Measurements from ENCODE around the gene HOXA7.

HOXA7 gene

DNA sequence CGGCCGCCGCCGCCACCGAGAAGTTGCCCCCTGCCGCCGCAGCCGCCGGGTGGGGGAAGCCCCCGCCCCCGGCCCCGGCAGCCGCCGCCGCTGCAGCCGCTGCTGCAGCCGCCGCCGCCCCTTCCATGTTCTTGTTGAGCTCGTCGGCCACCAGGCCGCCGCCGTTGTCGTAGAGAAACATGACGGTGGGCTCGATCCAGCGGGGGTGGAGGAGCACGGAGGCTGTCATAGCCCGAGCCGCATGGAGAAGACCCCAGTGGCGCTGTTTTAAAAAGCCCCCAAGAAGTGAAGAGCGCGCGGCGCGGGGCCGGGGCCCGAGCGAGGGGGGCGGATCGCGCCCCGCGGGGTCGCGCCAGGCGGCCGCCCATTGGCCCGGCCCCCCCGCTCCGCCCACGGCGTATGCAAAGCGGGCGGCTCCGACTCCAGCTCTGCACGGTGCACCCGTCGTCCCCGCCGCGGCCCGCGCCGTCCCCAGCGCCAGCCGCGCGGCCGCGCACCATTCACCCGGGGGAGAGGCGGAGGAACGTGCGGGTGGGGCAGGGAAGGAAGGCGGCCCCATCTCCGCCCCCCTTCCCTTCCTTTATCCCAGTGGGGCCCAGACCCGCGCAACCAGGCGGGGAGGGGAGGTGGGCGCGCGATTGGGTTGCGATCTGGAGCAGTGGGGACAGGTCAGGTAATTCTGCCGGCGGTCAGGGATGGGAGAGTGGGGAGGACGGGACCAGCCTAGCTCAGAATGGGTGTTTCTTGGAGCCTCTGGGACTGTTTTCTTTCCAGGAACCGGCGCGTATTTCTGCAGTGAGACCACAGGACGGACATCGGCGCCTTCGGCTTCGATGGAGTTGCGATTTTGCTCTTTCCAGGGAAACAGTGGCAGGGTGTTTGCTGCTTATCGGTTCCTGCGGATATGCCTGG lies 43.6 kb upstream of the HOXA7 start, which contains the start of gene HOXA13:
HOXA13 (minus strand) TSS at position 243 of the 912 bp plus-strand sequence; CDS start at position 229, 14 bp downstream.
- TF ChIP-seq SIN3A (IDR thresholded peaks at IDR 0.05; ENCODE audit: borderline replicate concordance, insufficient read depth, low read length) (no peak), REST (IDR thresholded peaks at IDR 0.05; ENCODE audit: insufficient read depth in 1 of 2, low read depth in 2 of 2, low read length in 2 of 2) (no peak), TAF1 (IDR thresholded peaks at IDR 0.05; ENCODE audit: borderline replicate concordance, insufficient read depth, low read length) (no peak), FOXP2 (optimal IDR thresholded peaks at IDR 0.05; ENCODE audit: borderline replicate concordance, extremely low read depth, extremely low read length, insufficient read depth) (no peak), POLR2AphosphoS5 (IDR thresholded peaks at IDR 0.05; ENCODE audit: low read depth, low read length) (no peak)

DNA sequence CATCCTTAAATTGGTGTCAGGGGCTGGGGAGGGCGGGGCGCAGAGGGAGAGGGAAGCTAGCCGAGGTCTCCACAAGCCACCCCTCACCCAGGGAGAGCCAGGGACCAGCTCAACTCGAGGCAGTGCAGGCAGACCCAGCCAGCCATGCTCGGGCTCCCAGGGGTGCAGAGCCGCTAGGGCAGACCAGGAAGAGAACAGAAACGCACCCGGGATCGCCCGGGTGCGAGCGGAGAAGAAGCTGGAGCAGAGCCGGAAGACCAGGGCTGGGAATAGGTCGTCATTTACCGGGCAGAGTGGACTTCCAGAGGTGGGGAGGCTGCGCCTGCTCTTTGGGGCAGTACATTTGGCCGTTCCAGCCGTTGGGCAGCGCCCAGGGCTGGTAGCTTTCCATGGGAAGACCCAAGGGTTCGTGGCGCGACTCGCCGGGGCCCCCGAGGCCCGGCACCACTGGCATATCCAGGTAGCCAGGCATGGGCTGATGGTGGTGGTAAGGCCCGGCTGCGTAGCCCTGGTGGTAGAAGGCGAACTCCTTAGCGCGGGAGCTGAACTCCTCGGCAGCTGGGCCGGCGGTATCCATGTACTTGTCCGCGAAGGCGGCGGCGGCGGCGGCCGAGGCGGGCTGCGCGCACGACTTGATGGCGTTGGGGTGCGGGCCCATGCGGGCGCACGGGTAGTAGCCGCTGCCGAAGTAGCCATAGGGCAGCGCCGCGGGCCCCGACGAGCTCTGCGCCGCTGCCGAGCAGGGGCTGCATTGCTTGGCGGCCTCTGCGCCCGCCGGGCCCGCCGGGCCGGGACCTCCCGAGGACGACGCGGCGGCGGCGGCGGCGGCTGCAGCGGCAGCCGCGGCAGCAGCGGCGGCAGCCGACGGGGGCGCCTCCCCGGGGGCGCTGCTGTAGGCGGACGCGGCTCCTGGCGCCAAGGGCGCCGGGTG lies 42.7 kb upstream of the HOXA7 start:
- TF ChIP-seq REST (IDR thresholded peaks at IDR 0.05; ENCODE audit: insufficient read depth in 1 of 2, low read depth in 2 of 2, low read length in 2 of 2) (no peak), TAF1 (IDR thresholded peaks at IDR 0.05; ENCODE audit: borderline replicate concordance, insufficient read depth, low read length) (no peak), POLR2AphosphoS5 (IDR thresholded peaks at IDR 0.05; ENCODE audit: low read depth, low read length) (no peak), FOXP2 (optimal IDR thresholded peaks at IDR 0.05; ENCODE audit: borderline replicate concordance, extremely low read depth, extremely low read length, insufficient read depth) (no peak), SIN3A (IDR thresholded peaks at IDR 0.05; ENCODE audit: borderline replicate concordance, insufficient read depth, low read length) (no peak)

GRCh38 chr7:27198138-27198841 lies 41.8 kb upstream of the HOXA7 start:
- TF ChIP-seq SIN3A (IDR thresholded peaks at IDR 0.05; ENCODE audit: borderline replicate concordance, insufficient read depth, low read length) (no peak), REST (IDR thresholded peaks at IDR 0.05; ENCODE audit: insufficient read depth in 1 of 2, low read depth in 2 of 2, low read length in 2 of 2) (no peak), POLR2AphosphoS5 (IDR thresholded peaks at IDR 0.05; ENCODE audit: low read depth, low read length) (no peak), TAF1 (IDR thresholded peaks at IDR 0.05; ENCODE audit: borderline replicate concordance, insufficient read depth, low read length) (no peak)

- no peak for TF ChIP-seq SIN3A (IDR thresholded peaks at IDR 0.05; ENCODE audit: borderline replicate concordance, insufficient read depth, low read length)
- no peak for TF ChIP-seq FOXP2 (optimal IDR thresholded peaks at IDR 0.05; ENCODE audit: borderline replicate concordance, extremely low read depth, extremely low read length, insufficient read depth)
- TF ChIP-seq POLR2AphosphoS5 (IDR thresholded peaks at IDR 0.05; ENCODE audit: low read depth, low read length): no peak
- TF ChIP-seq TAF1 (IDR thresholded peaks at IDR 0.05; ENCODE audit: borderline replicate concordance, insufficient read depth, low read length): no peak
- no peak for TF ChIP-seq REST (IDR thresholded peaks at IDR 0.05; ENCODE audit: insufficient read depth in 1 of 2, low read depth in 2 of 2, low read length in 2 of 2)
These were observed 40.9 kb upstream of the HOXA7 start for GRCh38 chr7:27197137-27198042.
